Calu3 (cell line): Measurements from ENCODE around the gene CACHD1. TPM values are rescaled to one million over a fixed set of nuclear protein-coding genes. Genes with fewer than 3 reads are reported as not detected.

Experiments used
- BruUV-seq: library from RNA; stranded (reverse); fragments of 400-500 nt; replicated peaks from 2 replicates; lab custom pipeline; 2021; lab: Mats Ljungman, UMichigan
- CTCF ChIA-PET: fragments of 300-600 bp; sonication (Branson Sonifier 250); formaldehyde crosslinking; loops from one replicate; lab custom pipeline; 2022; ENCODE audit warnings: antibody characterized with exemption; lab: Charles Lee
- DNase-seq: peaks from one replicate; pipeline ENCODE4 v3.0.0; 2022
- H3K27ac Mint-ChIP-seq: one replicate; pipeline ENCODE4 v1.8.0; 2022; ENCODE audit warnings: mixed read lengths; ENCODE audit not compliant: unreplicated experiment
- H3K27me3 Mint-ChIP-seq: one replicate; pipeline ENCODE4 v1.8.0; 2022; ENCODE audit warnings: mixed read lengths; ENCODE audit not compliant: unreplicated experiment
- H3K36me3 Mint-ChIP-seq: one replicate; pipeline ENCODE4 v1.8.0; 2022; ENCODE audit warnings: mild to moderate bottlenecking, moderate library complexity, mixed read lengths; ENCODE audit not compliant: insufficient read depth, unreplicated experiment
- H3K4me1 Mint-ChIP-seq: one replicate; pipeline ENCODE4 v1.8.0; 2022; ENCODE audit warnings: mild to moderate bottlenecking, low read depth, mixed read lengths; ENCODE audit not compliant: unreplicated experiment
- H3K4me3 Mint-ChIP-seq: one replicate; pipeline ENCODE4 v1.8.0; 2022; ENCODE audit warnings: mild to moderate bottlenecking, low read depth, moderate library complexity, mixed read lengths; ENCODE audit not compliant: unreplicated experiment
- H3K9me3 Mint-ChIP-seq: one replicate; pipeline ENCODE4 v1.8.0; 2022; ENCODE audit warnings: low read depth, mixed read lengths; ENCODE audit not compliant: unreplicated experiment
- CTCF ChIP-seq: fragments of 200-600 bp; IDR thresholded peaks from one replicate; pipeline ENCODE4 v1.8.0; 2022; ENCODE audit warnings: antibody characterized with exemption; ENCODE audit not compliant: unreplicated experiment
- intact Hi-C: fragments of 100-400 bp; cut with micrococcal nuclease; formaldehyde crosslinking; loops from one replicate; pipeline ENCODE4 v1.10.0; 2022; ENCODE audit not compliant: unreplicated experiment
- total RNA-seq: library from RNA; stranded (reverse); gene quantifications from 2 replicates; pipeline ENCODE4 v1.2.3, GENCODE V29; 2022

Gene CACHD1
- total RNA-seq, 1 experiment from 2014 or later: 3.5 TPM

GRCh38 chr1:64522740-64523139 is 52.8 kb downstream of the CACHD1 start:
- BruUV-seq: no TSS peak
- DNase-seq: no peak
- Mint-ChIP-seq H3K9me3 (no peaks in the 10 kb centered on the region), H3K4me3 (no peak overlapping the region), H3K27ac (no peak overlapping the region), H3K27me3 (peaks cover 8% of the 10 kb centered on the region), H3K4me1 (no peaks in the 10 kb centered on the region), H3K36me3 (no peaks in the 10 kb centered on the region)
- intact Hi-C loops: no loop called here
- TF ChIP-seq CTCF: no peak
- CTCF ChIA-PET: no interaction called here

DNA sequence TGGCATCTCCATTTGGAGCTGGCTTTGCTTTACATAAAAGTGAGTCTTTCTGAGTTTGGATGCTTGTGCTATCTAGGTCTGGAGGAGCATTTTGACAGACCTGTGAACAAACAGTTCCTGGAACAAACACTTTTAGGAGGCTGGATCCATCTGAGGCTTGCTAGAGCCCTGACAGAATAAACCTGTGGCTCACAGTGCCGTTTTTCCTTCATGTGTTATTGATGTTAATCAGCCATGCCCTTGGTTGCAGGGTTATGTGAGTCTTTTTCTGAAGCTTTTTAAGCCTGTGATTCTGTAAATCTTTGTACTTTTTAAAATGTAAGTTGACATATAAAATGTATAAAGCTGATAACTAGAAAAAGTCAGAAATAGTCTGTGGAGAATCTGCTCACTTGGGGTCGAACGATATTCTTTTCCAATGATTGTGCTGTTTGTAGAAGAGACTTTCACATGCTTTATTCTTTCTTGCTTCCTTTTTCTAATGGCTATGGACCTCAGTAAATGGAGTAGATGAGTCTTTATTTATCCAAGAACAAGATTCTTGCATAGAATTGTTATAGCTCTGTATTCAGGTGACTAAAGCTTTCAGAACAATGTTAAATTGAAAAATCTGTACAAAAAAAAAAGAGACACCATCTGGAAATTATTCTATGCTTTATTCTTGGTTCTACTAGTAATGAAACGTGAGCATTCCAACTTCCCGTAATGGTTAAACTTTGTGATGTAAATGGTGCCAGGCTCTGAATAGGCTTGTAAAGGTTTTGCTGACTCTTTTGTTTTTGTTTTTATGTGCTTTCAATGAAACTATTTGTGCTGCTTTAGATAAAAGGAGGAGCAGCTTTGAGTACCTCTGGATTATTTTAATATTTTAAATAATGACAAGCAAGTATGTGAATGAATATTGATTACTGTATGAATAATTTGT is 53.7 kb downstream of the CACHD1 start:
- Mint-ChIP-seq H3K4me1 (no peaks in the 10 kb centered on the region), H3K9me3 (no peaks in the 10 kb centered on the region), H3K36me3 (no peaks in the 10 kb centered on the region), H3K27ac (no peak overlapping the region), H3K4me3 (no peak overlapping the region), H3K27me3 (peaks cover 8% of the 10 kb centered on the region)
- no TSS peak for BruUV-seq
- no peak for DNase-seq
- CTCF ChIA-PET: interaction anchor here (0.5 to 0.7 kb wide), 3 partner anchors 416 to 1488 kb away, joined by 3 to 4 read pairs (median 3); no protein-coding TSS in a partner anchor
- TF ChIP-seq CTCF: no peak
- intact Hi-C loops: no loop called here

- Mint-ChIP-seq H3K27ac (no peak overlapping the region), H3K36me3 (no peaks in the 10 kb centered on the region), H3K4me1 (no peaks in the 10 kb centered on the region), H3K4me3 (no peak overlapping the region), H3K9me3 (no peaks in the 10 kb centered on the region), H3K27me3 (peaks cover 8% of the 10 kb centered on the region)
- no TSS peak for BruUV-seq
- no peak for DNase-seq
- intact Hi-C loops: no loop called here
- CTCF ChIA-PET: no interaction called here
- no peak for TF ChIP-seq CTCF
Observed at GRCh38 chr1:64524614-64525013, 54.7 kb downstream of the CACHD1 start.

GRCh38 chr1:64525116-64525686 is 55.3 kb downstream of the CACHD1 start:
- peaks cover 8% of the 10 kb centered on the region for H3K27me3 Mint-ChIP-seq
- intact Hi-C loops: no loop called here
- CTCF ChIA-PET: no interaction called here
- BruUV-seq: no TSS peak
- H3K4me3 Mint-ChIP-seq: no peak overlapping the region
- H3K27ac Mint-ChIP-seq: no peak overlapping the region
- no peak for TF ChIP-seq CTCF
- no peaks in the 10 kb centered on the region for H3K36me3 Mint-ChIP-seq
- H3K4me1 Mint-ChIP-seq: no peaks in the 10 kb centered on the region
- no peaks in the 10 kb centered on the region for H3K9me3 Mint-ChIP-seq
- no peak for DNase-seq
